HEK293T (cell line): ENCODE results near the gene OPCML.

Experiments
- BHLHE40 ChIP-seq: fragments of 450-650 bp; IDR thresholded peaks from 2 replicates; pipeline ENCODE4 v1.6.1; 2016; ENCODE audit warnings: mild to moderate bottlenecking, moderate library complexity, borderline replicate concordance
- ELF4 ChIP-seq: fragments of 450-650 bp; IDR thresholded peaks from 2 replicates; pipeline ENCODE4 v1.6.1; 2017; ENCODE audit warnings: antibody characterized with exemption
- FOXA1 ChIP-seq: fragments of 450-650 bp; IDR thresholded peaks from 2 replicates; pipeline ENCODE4 v1.6.1; 2016; ENCODE audit warnings: mild to moderate bottlenecking
- FOXK2 ChIP-seq: fragments of 450-650 bp; IDR thresholded peaks from 2 replicates; pipeline ENCODE4 v1.6.1; 2016; ENCODE audit warnings: mild to moderate bottlenecking
- FOXM1 ChIP-seq: fragments of 450-650 bp; IDR thresholded peaks from 2 replicates; pipeline ENCODE4 v1.6.1; 2017; ENCODE audit warnings: mild to moderate bottlenecking, borderline replicate concordance
- NFRKB ChIP-seq: fragments of 450-650 bp; IDR thresholded peaks from 2 replicates; pipeline ENCODE4 v1.6.1; 2016; ENCODE audit warnings: mild to moderate bottlenecking, moderate library complexity
- PKNOX1 ChIP-seq: fragments of 450-650 bp; IDR thresholded peaks from 2 replicates; pipeline ENCODE4 v1.6.1; 2016
- SP1 ChIP-seq: fragments of 450-650 bp; IDR thresholded peaks from 2 replicates; pipeline ENCODE4 v1.6.1; 2017
- SUZ12 ChIP-seq: fragments of 450-650 bp; IDR thresholded peaks from 2 replicates; pipeline ENCODE4 v1.6.1; 2016; ENCODE audit warnings: mild to moderate bottlenecking
- TARDBP ChIP-seq: fragments of 450-650 bp; IDR thresholded peaks from 2 replicates; pipeline ENCODE4 v1.6.1; 2016
- ZNF384 ChIP-seq: fragments of 450-650 bp; IDR thresholded peaks from 2 replicates; pipeline ENCODE4 v1.6.1; 2016

- no peak for TF ChIP-seq ZNF384
- no peak for TF ChIP-seq ELF4
- TF ChIP-seq FOXA1: no peak
- no peak for TF ChIP-seq PKNOX1
- no peak for TF ChIP-seq TARDBP
- no peak for TF ChIP-seq FOXM1
- no peak for TF ChIP-seq SP1
- no peak for TF ChIP-seq SUZ12
- no peak for TF ChIP-seq FOXK2
- no peak for TF ChIP-seq NFRKB
- TF ChIP-seq BHLHE40: no peak
These were observed 395.9 kb downstream of the OPCML start for GRCh38 chr11:133136376-133136775.
